K562 (cell line): Measurements from ENCODE around the gene SEZ6. TPM values are rescaled to one million over a fixed set of nuclear protein-coding genes. Genes with fewer than 3 reads are reported as not detected.
A peak's percentile ranks its signal among the peaks of the same experiment; 100 is the strongest.

Source experiments
- ATF1 ChIP-seq, 2 experiments: fragments of 450-650 bp in 1 of 2; IDR thresholded peaks; 2 replicates each; pipeline ENCODE4 v1.6.1; 2016; ENCODE audit warnings: missing compliant biosample characterization in 1 of 2, missing genetic modification characterization in 1 of 2
- BHLHE40 ChIP-seq: IDR thresholded peaks from 2 replicates; pipeline ENCODE4 v1.6.1; 2011; ENCODE audit warnings: low read length, improper control_type of control experiment
- CREM ChIP-seq: IDR thresholded peaks from 2 replicates; pipeline ENCODE4 v1.6.1; 2014; ENCODE audit warnings: antibody characterized with exemption, low read depth
- FOSL1 ChIP-seq: fragments of 200-800 bp; sonication (Bioruptor generic); conservative IDR thresholded peaks from 2 replicates; pipeline ENCODE4 v1.6.1; 2016; ENCODE audit warnings: missing genetic modification characterization, missing compliant biosample characterization
- FOXP1 ChIP-seq: sonication (generic); formaldehyde crosslinking; IDR thresholded peaks from 2 replicates; pipeline ENCODE4 v1.8.0; 2022; ENCODE audit warnings: mild to moderate bottlenecking, missing genetic modification reagents
- JUND ChIP-seq, 2 experiments: IDR thresholded peaks; 2 replicates in 1 of 2; 3 replicates in 1 of 2; pipeline ENCODE4 v1.6.1; 2011; ENCODE audit warnings: borderline replicate concordance in 2 of 2, low read depth in 2 of 2, low read length in 2 of 2, improper control_type of control experiment in 1 of 2, missing biosample characterization in 1 of 2, missing genetic modification characterization in 1 of 2, missing genetic modification reagents in 1 of 2
- KDM2B ChIP-seq: fragments of 250-450 bp; sonication (Bioruptor Pico); IDR thresholded peaks from 2 replicates; pipeline ENCODE4 v1.8.0; 2021; ENCODE audit warnings: mild to moderate bottlenecking, moderate library complexity
- MECOM ChIP-seq: fragments of 250-450 bp; sonication (Bioruptor Pico); IDR thresholded peaks from 2 replicates; pipeline ENCODE4 v1.8.0; 2022; ENCODE audit warnings: inconsistent platforms
- NFXL1 ChIP-seq: fragments of 450-650 bp; formaldehyde crosslinking; IDR thresholded peaks from 2 replicates; pipeline ENCODE4 v1.4.0; 2021; ENCODE audit warnings: mild to moderate bottlenecking
- PRPF4 ChIP-seq: fragments of 200-400 bp; formaldehyde crosslinking; IDR thresholded peaks from one replicate; pipeline ENCODE4 v1.6.1; 2017; ENCODE audit warnings: low read length, low read depth, mild to moderate bottlenecking; ENCODE audit not compliant: insufficient read depth, poor library complexity, severe bottlenecking
- SAP30 ChIP-seq: fragments of 200-600 bp; sonication (generic); IDR thresholded peaks from 2 replicates; pipeline ENCODE4 v1.6.1; 2012; ENCODE audit warnings: borderline replicate concordance, low read depth, mild to moderate bottlenecking, moderate library complexity, low read length, control low read depth, inconsistent platforms; ENCODE audit not compliant: insufficient read depth, poor library complexity, severe bottlenecking
- SMARCA5 ChIP-seq: fragments of 450-650 bp; IDR thresholded peaks from 2 replicates; pipeline ENCODE4 v1.6.1; 2016
- ZNF165 ChIP-seq: fragments of 250-450 bp; sonication (Bioruptor Pico); IDR thresholded peaks from 2 replicates; pipeline ENCODE4 v1.4.0; 2020; ENCODE audit warnings: borderline replicate concordance
- ZNF436 ChIP-seq: fragments of 250-450, 450-650 bp; sonication (Bioruptor Pico); formaldehyde crosslinking; IDR thresholded peaks from 2 replicates; pipeline ENCODE4 v1.7.0; 2020; ENCODE audit warnings: mild to moderate bottlenecking
- ZNF707 ChIP-seq: fragments of 250-450 bp; sonication (Bioruptor Pico); conservative IDR thresholded peaks from 2 replicates; pipeline ENCODE4 v1.8.0; 2022; ENCODE audit warnings: inconsistent platforms, mild to moderate bottlenecking, moderate library complexity
- polyA plus RNA-seq, 8 experiments: library from polyadenylated mRNA; depleted of rRNA in 4 of 8; stranded (reverse) in 5 of 8; unstranded in 3 of 8; fragments of >200 nt; fragmentation: Nextera tagmentation in 2 of 8; fragmentation: Illumina TruSeq in 1 of 8; extraction: Ambion mirVana in 2 of 8; extraction: Trizol in 1 of 8; gene quantifications; 2 replicates each; pipeline versions ENCODE4 v1.2.1 to v1.2.3, GENCODE V29; 2011 to 2014; ENCODE audit warnings: inconsistent platforms in 1 of 8, missing spikeins in 1 of 8
- total RNA-seq, 7 experiments: library from RNA; depleted of rRNA in 6 of 7; stranded (reverse); fragments of >200 nt in 6 of 7; fragmentation: Illumina TruSeq in 2 of 7; extraction: Trizol in 2 of 7; gene quantifications; 2 replicates each; pipeline versions ENCODE4 v1.2.1 to v1.2.3, GENCODE V29; 2011 to 2021; ENCODE audit warnings: low replicate concordance in 1 of 7
- TF ChIP-seq, protein P1 (sequence below): fragments of 450-650 bp; formaldehyde crosslinking; IDR thresholded peaks from 2 replicates; pipeline ENCODE4 v1.4.0; 2020; ENCODE audit warnings: mild to moderate bottlenecking
- TF ChIP-seq, protein P2 (sequence below): fragments of 450-650 bp; IDR thresholded peaks from 2 replicates; pipeline ENCODE4 v1.6.1; 2018; ENCODE audit warnings: mild to moderate bottlenecking, low read depth; ENCODE audit not compliant: partially characterized antibody
- TF ChIP-seq, protein P3 (sequence below): fragments of 450-650 bp; conservative IDR thresholded peaks from 2 replicates; pipeline ENCODE4 v1.6.1; 2016; ENCODE audit warnings: missing genetic modification characterization, low read depth, mild to moderate bottlenecking, control low read depth, missing compliant biosample characterization
- TF ChIP-seq, protein P4 (sequence below): fragments of 450-650 bp; IDR thresholded peaks from 2 replicates; pipeline ENCODE4 v1.6.1; 2018; ENCODE audit not compliant: partially characterized antibody

The SEZ6 gene
- total and polyA plus RNA-seq, 9 of the 15 experiments (the other 6 are each of a cell fraction or from before 2014, with no cell fraction given) = not detected

DNA sequence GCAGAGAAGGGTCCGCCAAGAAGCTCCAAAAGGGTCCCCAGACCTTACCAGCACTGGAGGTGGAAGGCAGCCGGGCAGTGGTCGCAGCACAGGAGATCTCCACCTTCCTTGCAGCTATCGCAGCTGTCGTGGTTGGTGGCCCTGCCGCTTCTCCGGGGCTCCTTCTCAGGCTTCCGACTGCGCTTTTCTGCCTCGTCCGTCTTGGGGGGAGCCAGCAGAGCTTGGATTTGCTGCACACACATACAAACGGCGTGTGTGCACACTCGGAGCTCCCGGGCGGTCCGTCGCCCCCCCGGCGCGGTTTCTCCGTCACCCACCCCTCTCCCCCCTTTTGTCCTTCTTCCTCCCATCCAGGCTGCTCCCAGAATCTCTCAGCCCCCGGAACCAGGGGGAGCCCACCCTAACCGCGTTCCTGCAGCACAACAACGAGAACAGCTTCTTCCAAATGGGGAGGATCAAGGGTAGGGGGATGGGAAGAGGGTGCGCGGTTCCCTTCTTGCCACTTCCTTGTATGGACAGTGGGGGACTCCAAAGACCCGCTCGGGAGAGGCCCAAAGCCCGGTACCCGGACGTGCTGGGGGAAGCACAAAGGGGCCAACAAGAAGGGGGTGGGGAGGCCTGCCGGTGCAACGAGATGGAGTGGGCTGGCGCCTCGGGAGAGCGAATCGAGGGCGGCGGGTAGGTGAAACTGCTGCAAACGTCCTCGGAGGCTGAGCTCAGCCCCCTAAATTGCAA lies 55.6 kb downstream of the SEZ6 start (continued):
- no peak for TF ChIP-seq ZNF165 (CRISPR knock-in tag)
- peak; percentile 13; the same call in 1 of the 2 replicates for TF ChIP-seq KDM2B (CRISPR knock-in tag)
- TF ChIP-seq, protein P1, sequence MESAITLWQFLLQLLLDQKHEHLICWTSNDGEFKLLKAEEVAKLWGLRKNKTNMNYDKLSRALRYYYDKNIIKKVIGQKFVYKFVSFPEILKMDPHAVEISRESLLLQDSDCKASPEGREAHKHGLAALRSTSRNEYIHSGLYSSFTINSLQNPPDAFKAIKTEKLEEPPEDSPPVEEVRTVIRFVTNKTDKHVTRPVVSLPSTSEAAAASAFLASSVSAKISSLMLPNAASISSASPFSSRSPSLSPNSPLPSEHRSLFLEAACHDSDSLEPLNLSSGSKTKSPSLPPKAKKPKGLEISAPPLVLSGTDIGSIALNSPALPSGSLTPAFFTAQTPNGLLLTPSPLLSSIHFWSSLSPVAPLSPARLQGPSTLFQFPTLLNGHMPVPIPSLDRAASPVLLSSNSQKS (CRISPR knock-in tag) = no peak
- TF ChIP-seq ATF1 (CRISPR knock-in tag; IDR thresholded peaks at IDR 0.05) = no peak
- no peak for TF ChIP-seq ATF1 (tag; IDR thresholded peaks at IDR 0.05)
- TF ChIP-seq, protein P2, sequence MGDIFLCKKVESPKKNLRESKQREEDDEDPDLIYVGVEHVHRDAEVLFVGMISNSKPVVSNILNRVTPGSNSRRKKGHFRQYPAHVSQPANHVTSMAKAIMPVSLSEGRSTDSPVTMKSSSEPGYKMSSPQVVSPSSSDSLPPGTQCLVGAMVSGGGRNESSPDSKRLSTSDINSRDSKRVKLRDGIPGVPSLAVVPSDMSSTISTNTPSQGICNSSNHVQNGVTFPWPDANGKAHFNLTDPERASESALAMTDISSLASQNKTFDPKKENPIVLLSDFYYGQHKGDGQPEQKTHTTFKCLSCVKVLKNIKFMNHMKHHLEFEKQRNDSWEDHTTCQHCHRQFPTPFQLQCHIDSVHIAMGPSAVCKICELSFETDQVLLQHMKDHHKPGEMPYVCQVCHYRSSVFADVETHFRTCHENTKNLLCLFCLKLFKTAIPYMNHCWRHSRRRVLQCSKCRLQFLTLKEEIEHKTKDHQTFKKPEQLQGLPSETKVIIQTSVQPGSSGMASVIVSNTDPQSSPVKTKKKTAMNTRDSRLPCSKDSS = no peak
- no peak for TF ChIP-seq MECOM
- no peak for TF ChIP-seq PRPF4
- no peak for TF ChIP-seq ZNF436 (CRISPR knock-in tag)
- no peak for TF ChIP-seq FOSL1 (tag)
- TF ChIP-seq CREM = 0 out of 2 replicates have a peak, but pooled peaks have one; percentile 12
- TF ChIP-seq SAP30 = peak; percentile 55
- no peak for TF ChIP-seq JUND (IDR thresholded peaks at IDR 0.05; ENCODE audit: borderline replicate concordance, low read depth, low read length)
- TF ChIP-seq JUND (tag; IDR thresholded peaks at IDR 0.05; ENCODE audit: borderline replicate concordance, low read depth, low read length) = no peak
- no peak for TF ChIP-seq ZNF707 (CRISPR knock-in tag)
- TF ChIP-seq BHLHE40 = no peak
- TF ChIP-seq SMARCA5 = no peak
- TF ChIP-seq, protein P3, sequence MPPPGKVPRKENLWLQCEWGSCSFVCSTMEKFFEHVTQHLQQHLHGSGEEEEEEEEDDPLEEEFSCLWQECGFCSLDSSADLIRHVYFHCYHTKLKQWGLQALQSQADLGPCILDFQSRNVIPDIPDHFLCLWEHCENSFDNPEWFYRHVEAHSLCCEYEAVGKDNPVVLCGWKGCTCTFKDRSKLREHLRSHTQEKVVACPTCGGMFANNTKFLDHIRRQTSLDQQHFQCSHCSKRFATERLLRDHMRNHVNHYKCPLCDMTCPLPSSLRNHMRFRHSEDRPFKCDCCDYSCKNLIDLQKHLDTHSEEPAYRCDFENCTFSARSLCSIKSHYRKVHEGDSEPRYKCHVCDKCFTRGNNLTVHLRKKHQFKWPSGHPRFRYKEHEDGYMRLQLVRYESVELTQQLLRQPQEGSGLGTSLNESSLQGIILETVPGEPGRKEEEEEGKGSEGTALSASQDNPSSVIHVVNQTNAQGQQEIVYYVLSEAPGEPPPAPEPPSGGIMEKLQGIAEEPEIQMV (tag) = no peak
- TF ChIP-seq, protein P4, sequence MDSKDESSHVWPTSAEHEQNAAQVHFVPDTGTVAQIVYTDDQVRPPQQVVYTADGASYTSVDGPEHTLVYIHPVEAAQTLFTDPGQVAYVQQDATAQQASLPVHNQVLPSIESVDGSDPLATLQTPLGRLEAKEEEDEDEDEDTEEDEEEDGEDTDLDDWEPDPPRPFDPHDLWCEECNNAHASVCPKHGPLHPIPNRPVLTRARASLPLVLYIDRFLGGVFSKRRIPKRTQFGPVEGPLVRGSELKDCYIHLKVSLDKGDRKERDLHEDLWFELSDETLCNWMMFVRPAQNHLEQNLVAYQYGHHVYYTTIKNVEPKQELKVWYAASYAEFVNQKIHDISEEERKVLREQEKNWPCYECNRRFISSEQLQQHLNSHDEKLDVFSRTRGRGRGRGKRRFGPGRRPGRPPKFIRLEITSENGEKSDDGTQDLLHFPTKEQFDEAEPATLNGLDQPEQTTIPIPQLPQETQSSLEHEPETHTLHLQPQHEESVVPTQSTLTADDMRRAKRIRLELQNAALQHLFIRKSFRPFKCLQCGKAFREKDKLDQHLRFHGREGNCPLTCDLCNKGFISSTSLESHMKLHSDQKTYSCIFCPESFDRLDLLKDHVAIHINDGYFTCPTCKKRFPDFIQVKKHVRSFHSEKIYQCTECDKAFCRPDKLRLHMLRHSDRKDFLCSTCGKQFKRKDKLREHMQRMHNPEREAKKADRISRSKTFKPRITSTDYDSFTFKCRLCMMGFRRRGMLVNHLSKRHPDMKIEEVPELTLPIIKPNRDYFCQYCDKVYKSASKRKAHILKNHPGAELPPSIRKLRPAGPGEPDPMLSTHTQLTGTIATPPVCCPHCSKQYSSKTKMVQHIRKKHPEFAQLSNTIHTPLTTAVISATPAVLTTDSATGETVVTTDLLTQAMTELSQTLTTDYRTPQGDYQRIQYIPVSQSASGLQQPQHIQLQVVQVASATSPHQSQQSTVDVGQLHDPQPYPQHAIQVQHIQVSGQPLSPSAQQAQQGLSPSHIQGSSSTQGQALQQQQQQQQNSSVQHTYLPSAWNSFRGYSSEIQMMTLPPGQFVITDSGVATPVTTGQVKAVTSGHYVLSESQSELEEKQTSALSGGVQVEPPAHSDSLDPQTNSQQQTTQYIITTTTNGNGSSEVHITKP = peak; percentile 85
- no peak for TF ChIP-seq FOXP1 (CRISPR knock-in tag)
- TF ChIP-seq NFXL1 = no peak
